ENCODE measurements around the gene KHDRBS1.

DNA sequence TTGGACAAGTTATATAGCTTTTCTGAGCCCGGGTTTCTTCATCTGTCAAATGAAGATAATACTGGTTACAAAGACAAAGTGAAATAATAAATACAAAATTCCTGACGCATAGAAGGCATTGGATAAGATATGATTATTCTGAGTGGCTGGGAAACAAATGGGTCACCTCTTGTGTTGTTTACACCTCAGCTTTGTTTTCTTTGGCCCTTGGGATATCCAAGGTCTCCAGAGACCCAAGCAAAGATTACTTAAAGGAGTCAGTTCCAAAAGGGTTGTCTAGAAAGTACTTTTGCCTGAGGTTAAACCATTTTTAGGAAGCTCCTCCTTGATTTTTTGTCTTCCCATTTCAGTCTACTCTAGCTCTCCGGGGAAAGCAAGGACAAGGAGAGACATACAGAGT is 9.7 kb downstream of the KHDRBS1 start:
- no peak for TF ChIP-seq SP2 (tag by site-specific recombination; IDR thresholded peaks at IDR 0.05)
- TF ChIP-seq, protein P1, sequence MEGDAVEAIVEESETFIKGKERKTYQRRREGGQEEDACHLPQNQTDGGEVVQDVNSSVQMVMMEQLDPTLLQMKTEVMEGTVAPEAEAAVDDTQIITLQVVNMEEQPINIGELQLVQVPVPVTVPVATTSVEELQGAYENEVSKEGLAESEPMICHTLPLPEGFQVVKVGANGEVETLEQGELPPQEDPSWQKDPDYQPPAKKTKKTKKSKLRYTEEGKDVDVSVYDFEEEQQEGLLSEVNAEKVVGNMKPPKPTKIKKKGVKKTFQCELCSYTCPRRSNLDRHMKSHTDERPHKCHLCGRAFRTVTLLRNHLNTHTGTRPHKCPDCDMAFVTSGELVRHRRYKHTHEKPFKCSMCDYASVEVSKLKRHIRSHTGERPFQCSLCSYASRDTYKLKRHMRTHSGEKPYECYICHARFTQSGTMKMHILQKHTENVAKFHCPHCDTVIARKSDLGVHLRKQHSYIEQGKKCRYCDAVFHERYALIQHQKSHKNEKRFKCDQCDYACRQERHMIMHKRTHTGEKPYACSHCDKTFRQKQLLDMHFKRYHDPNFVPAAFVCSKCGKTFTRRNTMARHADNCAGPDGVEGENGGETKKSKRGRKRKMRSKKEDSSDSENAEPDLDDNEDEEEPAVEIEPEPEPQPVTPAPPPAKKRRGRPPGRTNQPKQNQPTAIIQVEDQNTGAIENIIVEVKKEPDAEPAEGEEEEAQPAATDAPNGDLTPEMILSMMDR (tag by site-specific recombination; IDR thresholded peaks at IDR 0.05): no peak
- no peak for TF ChIP-seq EGR2 (tag by site-specific recombination; IDR thresholded peaks at IDR 0.05; ENCODE audit: low read depth)
- no peak for TF ChIP-seq SCRT1 (tag by site-specific recombination; IDR thresholded peaks at IDR 0.05; ENCODE audit: borderline replicate concordance)
- TF ChIP-seq, protein P2, sequence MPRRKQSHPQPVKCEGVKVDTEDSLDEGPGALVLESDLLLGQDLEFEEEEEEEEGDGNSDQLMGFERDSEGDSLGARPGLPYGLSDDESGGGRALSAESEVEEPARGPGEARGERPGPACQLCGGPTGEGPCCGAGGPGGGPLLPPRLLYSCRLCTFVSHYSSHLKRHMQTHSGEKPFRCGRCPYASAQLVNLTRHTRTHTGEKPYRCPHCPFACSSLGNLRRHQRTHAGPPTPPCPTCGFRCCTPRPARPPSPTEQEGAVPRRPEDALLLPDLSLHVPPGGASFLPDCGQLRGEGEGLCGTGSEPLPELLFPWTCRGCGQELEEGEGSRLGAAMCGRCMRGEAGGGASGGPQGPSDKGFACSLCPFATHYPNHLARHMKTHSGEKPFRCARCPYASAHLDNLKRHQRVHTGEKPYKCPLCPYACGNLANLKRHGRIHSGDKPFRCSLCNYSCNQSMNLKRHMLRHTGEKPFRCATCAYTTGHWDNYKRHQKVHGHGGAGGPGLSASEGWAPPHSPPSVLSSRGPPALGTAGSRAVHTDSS (tag by site-specific recombination; IDR thresholded peaks at IDR 0.05): no peak
- TF ChIP-seq ZNF610 (tag by site-specific recombination; IDR thresholded peaks at IDR 0.05; ENCODE audit: borderline replicate concordance): no peak
